GDM1 (cell line): ENCODE results near the gene OPN3.

ENCODE experiments used
- DNase-seq: peaks from one replicate; lab custom pipeline; 2025; lab: John Stamatoyannopoulos, UW

The OPN3 gene

GRCh38 chr1:241589521-241589920, 50.6 kb downstream of the OPN3 start:
- DNase-seq, result no peak

GRCh38 chr1:241586905-241587512, 53.2 kb downstream of the OPN3 start:
- no peak for DNase-seq

GRCh38 chr1:241582921-241583321, 57.2 kb downstream of the OPN3 start:
- no peak for DNase-seq

DNA sequence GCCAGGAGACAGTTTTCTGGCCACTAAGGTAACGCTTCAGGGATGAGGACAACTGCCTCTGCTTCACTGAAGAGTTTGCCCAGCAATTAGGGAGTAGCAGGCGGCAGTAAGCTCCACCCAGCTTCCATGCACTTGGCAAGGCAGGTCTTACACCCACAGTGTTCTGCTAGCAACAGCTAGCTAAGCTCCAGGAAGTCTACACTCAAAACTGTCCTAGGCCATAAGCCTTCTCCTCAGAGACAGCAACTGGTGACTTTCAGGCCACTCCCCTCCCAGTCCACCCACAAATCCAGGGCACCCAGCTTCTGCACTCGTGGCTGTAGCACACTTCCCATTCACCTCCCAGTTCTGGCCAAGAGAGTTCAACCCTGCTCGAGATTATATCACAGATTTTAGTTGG, 60.7 kb downstream of the OPN3 start:
- DNase-seq, result no peak

GRCh38 chr1:241574154-241574553, 66.0 kb downstream of the OPN3 start:
- no peak for DNase-seq

GRCh38 chr1:241569848-241570247, 70.3 kb downstream of the OPN3 start:
- DNase-seq, result no peak

DNA sequence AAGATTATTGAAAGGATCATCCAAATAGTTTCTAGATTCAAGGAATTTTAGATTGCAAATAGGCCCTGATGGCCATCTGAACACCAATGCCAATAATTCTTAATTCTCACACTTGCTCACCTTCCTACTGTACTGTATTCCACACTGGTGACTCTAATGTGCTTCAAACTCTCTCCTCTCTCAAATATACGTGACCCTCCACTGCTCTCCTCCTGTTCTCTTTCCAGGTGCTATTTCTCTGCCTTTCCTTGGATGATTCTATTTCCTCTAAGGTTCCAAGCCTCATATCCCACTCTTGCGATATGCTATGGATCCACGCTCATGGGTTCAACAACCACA, 79.4 kb downstream of the OPN3 start:
- no peak for DNase-seq

DNA sequence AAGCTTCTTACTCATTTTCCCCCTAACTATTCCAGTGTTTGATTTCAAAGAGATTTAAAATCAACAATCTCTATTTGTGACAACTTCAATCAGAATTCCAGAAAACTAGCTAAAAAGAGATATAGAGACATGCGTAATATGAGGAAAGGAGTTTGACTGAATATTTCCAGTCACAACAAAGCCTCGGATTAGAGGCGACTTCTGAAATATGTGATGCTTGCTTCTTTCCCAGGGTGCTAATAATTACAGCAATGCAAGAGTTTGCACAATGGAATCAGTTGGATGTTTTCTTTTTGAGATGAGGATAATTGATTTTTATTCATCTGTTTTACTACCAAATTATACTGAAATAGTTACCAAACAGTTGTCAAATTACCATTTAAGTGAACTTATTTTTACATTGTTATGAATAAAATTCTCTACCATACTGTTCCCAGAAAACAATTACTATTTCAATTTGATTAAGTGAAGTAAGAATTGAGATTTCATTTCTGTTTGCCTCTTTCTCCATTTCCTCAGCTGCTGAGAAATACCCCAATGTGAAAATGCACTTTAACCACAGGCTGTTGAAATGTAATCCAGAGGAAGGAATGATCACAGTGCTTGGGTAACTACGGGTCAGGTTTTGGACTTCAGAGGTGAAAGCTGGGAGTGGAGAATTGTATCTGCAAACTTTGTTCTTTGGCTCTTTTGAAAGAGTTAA, 79.9 kb downstream of the OPN3 start:
- no peak for DNase-seq

DNA sequence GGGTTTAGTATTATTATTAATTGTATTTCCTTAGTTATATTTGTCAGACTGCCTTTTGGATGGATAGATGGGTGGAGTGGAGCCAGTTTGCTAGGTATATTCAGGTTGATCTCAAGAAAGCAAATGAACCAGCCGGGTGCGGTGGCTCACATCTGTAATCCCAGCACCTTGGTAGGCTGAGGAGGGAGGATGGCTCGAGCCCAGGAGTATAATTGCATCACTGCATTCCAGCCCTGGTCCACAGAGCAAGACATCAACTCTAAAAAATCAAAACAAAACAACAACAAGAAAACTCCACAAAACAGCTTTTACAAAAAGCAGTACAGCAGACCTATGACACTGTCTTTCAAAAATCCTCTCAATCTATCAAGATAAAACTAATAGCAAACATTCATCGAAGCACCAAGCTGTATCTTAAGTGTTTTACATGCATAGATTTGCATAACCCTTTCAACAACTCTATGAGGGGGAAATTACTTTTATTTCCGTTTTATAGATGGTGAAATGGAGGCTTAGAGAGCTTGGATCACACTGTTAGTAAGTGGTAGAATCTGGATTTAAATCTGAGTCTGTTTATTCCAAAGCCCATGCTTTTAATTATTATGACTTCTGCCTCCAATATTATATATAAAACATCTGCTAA, 82.5 kb downstream of the OPN3 start:
- DNase-seq, result no peak

DNA sequence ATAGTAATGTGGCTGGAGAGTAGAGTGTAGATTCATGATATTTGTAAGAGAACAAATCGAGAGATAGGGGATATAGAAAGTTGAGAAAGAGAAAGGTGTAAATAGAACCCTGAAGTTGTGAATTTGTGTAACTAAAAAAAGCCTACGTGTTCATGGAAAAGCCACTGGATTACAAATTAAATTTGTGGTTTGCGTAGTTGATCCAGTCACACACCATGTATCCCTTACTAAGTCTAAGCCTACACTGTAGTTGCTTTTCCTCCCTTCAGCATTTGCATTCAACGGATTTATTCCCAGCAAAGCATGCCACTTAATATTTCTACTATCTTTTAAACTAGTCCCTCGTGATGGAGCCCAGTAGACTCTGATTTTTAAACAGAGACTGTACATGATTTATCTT, 83.1 kb downstream of the OPN3 start:
- DNase-seq, result no peak

DNA sequence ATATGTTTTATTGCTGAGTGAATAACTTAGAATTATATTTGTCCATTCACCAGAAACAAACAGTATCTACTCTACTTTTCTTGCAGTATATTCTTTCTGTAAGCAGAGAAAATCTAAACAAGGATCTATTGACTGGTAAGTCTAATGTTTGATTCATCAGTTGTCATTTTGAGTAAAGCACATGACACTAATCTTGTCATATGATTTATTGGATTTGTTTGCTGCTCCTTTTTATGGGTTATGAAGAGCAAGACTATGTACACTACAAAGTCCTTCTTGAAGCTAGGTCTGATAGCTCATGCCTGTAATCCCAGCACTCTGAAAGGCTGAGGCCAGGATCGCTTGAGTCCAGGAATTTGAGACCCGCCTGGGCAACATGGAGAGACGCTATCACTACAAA, 84.6 kb downstream of the OPN3 start:
- DNase-seq, result no peak

DNA sequence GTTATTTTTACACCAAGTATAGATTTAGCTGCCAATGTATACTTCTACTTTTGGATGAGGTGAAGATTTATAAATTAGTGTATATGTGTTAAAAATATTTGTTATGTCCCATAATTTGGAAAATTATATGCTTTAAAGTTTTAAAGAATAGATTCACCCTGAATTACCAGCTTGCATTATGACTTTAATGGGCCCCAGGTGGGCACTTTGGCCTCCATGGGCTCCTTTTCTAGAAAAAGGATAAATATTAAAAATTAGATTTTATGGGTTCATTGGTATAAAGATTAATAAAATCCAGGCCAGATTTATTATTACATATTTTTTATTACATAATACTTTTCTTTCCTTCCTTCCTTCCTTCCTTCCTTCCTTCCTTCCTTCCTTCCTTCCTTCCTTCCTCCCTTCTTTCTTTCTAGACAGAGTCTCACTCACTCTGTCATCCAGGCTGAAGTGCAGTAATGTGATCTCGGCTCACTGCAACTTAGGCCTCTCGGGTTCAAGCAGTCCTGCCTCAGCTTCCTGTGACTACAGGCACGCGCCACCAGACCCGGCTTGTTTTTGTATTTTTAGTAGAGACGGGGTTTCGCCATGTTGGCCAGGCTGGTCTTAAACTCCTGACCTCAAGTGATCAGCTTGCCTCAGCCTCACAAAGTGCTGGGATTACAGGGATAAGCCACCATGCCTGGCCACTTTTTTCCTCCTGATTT, 86.1 kb downstream of the OPN3 start:
- DNase-seq, result no peak

DNA sequence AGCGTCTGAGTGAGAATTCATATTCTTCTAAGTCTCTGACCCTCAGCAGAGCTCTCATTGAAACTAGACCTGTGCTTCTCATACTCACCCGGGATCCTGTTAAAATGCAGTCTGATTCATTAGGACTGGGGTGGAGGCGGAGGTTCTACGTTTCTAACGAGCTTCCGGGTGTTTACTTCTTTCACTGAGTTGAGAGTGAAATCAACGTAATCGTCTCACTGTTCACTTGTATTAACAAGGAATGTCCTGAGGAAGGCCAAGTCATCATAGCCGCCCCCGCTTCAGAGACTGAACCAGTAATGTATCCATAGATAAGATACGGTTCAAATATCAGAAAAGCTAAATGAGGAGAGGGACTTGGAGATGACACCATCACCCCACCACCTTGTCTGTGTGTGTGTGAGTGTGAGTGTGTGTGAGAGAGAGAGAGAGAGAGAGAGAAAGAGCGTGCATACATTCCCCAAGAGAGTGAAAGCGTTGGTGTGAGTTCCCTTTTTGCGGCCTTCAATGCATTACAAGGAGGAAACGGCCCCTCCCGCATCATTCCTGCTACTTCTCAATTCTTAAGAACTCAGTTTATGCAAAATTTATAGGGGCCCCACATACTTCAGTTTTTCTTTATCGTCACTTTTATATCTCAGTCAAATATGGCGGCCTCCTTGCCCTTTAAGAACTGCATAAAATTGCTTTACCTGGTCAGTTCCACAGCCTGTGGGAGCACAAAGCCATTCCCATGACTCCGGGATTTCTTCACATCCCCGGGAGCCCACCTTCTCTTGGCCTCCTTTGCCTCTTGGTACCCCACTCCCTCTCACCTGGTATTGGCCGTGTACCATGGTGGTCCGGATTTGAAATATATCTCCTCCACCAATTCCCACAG, 88.2 kb downstream of the OPN3 start:
- DNase-seq, result peak; percentile 79

- no peak for DNase-seq
These were observed 89.9 kb downstream of the OPN3 start for GRCh38 chr1:241550318-241550717.

- DNase-seq, result no peak
These were observed 92.2 kb downstream of the OPN3 start for GRCh38 chr1:241548008-241548407.
